Measurements from ENCODE around the gene CTSF.
"Not testable (repeated sequence)": the region's sequence is repeated elsewhere in the genome, so short reads cannot be mapped to it uniquely, and the experiment has no call there.

CTSF gene

DNA sequence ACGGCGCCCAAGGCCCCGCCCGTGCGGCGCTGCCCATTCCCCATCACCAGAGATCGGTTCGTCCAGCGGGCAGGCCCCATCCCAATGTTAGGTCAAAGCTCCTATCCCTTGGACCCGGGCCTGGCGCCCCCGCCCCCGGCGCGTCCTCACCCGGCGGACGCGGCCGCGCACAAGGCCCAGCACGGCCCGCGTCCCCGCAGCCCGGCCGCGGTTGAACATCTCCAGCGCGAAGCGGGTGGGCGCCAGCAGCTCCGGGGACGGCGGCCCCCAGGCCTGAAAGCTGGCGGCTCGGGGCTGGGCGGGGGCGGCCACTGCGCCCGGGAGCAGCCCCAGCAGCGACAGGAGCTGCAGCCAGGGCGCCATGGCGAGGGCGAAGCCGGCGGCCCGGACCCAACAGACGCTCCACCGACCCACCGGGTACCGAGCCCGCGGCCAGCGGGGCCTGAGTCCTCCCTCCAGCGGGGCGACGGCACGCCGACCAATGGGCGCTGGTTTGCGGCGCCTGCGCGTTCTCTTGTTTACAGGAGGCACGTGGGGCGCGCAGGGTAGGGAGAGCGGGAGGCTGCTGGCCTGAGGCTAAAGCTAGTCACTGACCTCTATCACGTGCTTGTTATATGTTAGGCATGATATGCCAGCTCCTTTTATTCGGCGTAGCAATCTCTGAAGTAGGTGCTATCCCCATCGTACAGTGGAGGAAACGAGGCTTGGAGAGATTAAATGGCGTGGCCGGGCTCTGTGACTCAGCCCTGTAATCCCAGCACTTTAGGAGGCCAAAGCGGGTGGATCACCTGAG, at the start of gene CTSF:
CTSF (minus strand) TSS at position 483 of the 793 bp plus-strand sequence; CDS start at position 363, 120 bp downstream.
- DNase-seq (ENCODE audit: low read depth): peak; percentile 64

DNA sequence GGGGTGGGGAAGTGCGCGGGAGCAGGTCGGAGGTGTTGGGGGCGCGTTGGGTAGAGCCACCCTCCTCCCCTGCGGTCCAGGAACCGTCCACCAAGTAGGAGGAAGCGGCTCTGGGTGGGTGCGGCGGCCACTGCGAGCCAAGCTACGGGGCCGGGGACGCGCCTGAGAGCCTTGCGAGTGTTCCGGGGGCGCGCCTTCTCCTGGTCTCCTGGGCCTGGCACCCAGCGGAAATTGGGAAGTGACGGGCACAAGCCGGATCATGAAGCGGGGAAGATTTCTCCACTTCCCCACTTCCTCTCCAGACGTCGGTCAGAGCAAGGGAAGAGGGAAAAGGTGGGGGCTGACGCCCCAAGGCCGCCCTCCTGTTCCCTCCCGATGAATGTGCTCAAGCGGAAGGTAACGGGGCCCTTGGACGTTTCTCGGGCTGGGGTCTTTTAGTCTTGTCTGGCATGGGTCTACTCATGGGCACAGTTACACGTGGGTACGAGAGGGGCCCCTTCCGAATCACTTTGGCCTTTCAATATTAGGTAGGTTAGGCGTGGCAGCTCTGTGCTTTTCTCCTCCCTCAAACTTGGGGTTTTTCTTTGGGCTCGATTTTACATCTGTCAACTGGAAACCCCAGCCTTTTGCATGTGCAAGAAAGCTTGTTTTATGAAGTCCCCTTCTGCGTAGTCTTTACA, 48.9 kb upstream of the CTSF start:
- DNase-seq (ENCODE audit: low read depth): no peak

DNA sequence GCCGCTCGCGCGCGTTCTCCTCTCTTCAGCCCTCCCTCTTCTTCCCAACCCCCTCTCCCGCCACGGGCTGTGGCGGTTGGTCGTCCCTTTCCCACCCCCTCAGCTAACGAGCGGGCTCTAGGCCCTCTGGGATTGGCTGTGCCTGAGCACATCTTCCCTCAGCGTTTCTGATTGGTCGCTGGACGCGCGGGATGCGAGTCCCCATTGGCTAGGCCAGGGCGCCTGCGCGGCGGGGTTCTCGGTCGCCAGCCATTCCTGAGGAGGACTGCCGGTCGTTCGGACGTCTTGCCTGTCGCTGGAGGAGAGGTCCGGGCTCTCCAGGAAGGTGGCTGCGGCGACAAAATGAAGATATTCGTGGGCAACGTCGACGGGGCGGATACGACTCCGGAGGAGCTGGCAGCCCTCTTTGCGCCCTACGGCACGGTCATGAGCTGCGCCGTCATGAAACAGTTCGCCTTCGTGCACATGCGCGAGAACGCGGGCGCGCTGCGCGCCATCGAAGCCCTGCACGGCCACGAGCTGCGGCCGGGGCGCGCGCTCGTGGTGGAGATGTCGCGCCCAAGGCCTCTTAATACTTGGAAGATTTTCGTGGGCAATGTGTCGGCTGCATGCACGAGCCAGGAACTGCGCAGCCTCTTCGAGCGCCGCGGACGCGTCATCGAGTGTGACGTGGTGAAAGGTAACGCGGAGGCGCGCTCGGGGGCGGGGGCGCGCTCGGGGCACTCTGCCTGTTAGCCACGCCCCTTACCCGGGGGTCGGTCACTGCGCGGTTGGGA, 48.2 kb upstream of the CTSF start, which contains the start of gene RBM14:
RBM14 (plus strand) TSS at position 252 of the 776 bp plus-strand sequence; CDS start at position 343, 91 bp downstream.
- peak; percentile 97 for DNase-seq (ENCODE audit: low read depth)

DNA sequence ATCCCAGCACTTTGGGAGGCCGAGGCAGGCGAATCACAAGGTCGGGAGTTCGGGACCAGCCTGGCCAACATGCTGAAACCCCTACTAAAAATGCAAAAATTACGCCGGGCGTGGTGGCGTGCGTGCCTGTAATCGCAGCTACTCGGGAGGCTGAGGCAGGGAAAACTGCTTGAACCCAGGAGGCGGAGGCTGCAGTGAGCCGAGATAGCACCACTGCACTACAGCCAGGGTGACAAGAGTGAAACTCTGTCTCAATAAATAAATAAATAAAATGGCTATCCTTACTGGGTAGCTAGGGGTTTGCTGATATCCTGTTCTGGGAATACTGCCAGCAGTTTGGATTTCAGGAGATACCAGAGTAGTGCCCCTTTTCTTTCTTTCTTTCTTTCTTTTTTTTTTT, 45.7 kb upstream of the CTSF start:
- no peak for DNase-seq (ENCODE audit: low read depth)

DNA sequence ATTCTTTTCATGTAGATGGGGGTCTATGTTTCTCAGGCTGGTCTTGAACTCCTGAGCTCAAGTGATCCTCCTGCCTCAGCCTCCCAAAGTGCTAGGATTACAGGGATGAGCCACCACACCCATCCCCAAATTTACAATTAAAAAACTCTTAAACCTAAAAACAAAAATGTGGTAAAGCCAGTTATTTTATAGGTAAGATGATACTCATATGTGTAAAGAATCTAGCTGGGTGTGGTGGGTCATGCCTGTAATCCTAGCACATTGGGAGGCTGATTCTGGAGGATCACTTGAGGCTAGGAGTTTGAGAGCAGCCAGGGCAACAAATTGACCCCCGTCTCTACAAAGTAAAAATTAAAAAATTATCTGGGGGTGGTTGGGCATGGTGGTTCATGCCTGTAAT, 44.1 kb upstream of the CTSF start:
- no peak for DNase-seq (ENCODE audit: low read depth)

DNA sequence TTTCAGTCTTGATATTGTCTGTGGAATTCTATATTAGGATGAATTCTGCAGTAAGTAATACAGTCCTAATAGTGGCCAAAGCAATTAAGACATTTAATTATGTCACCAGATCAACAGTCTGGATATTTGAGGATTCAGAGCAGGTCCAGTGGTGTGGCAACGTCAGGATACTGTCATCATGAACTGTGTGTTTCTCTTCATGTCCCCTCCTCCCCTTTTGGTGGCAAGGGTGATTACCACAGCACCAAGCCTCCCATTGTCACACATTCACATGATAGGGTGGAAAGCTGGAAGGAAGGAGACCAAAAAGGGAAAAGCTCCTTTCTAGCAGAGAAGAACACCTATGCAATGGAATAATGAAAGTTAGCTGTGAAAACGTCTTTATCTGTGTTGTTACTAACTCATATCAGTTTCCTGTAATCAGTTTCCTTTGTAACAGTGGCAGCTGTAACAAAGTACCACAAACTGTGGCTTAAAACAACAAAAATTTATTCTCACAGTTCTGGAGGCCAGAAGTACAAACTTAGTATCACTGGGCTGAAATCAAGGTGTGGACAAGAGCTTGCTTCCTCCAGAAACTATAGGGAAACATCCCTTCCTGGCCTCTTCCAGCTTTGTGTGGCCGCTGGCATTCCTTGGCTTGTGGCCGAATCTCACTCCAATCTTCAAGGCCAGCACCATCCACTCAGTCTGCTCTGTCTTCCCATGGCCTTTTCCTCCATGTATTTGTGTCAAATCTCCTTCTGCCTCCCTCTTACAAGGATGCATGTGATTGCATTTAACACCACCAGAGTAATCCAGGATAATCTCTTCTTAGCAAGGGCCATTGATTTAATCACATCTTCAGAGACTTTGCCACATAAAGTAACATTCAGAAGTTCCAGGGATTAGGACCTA, 41.6 kb upstream of the CTSF start:
- no peak for DNase-seq (ENCODE audit: low read depth)

DNA sequence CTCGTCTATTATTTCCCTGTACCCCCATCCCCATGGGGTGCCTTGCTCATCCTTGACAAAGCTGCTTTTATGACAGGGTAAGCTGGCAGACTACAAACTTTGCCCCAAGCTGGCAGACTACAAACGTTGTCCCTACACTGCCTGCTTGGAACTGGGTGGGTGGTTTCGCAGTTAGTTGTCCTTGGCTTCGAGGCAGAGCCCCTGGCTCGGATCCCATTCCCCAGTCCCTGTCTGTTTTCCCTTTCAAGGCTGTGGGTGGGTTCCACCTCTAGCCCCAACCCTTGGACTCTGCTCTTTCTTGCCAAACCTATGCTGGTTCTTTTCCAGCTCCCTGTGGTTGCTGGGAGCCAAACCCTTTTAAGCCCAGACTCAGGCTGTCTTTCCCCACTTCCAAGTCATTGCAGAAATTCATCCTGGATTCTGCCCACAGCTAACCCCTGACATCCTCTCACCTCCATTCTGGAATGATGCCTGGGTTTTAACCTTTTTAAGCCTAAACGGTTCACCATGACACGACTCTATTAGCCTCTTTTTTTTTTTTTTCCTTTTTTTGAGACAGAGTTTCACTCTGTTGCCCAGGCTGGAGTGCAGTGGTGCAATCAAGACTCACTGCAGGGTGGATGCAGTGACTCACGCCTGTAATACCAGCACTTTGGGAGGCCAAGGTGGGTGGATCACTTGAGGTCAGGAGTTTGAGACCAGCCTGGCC, 38.9 kb upstream of the CTSF start:
- DNase-seq (ENCODE audit: low read depth): no peak

DNA sequence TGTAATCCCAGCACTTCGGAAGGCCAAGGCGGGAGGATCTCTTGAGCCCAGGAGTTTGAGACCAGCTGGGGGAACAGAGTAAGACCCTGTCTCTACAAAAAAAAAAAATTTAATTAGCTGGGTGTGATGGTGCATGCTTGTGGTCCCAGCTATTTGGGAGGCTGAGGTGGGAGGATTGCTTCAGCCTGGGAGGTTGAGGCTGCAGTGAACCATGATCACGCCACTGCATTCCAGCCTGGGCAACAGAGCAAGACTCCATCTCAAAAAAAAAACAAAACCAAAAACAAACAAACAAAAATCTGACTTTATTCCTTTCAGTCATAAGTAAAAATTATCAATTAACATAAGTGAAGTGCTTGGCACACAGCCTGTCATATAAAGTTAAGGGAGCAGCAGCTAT, 38.2 kb upstream of the CTSF start:
- DNase-seq (ENCODE audit: low read depth): not testable (repeated sequence)

DNA sequence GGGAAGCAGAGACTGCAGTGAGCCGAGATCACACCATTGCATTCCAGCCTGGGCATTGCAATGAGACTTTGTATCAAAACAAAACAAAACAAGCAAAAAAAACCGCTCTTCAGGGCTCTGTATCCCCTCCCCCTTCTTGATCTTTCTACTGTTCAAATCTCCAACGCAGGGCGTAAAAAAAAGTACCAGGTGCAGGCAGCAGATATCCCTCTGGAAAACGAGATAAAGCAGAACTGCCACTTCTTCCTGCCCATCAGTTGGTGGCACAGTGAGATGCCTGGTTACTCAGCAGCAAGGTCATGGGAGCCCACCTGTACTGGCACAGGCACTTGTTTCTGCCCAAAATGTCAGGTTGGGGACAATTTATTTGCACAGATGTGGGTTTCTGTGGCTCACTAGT, 35.7 kb upstream of the CTSF start:
- DNase-seq (ENCODE audit: low read depth): no peak

DNA sequence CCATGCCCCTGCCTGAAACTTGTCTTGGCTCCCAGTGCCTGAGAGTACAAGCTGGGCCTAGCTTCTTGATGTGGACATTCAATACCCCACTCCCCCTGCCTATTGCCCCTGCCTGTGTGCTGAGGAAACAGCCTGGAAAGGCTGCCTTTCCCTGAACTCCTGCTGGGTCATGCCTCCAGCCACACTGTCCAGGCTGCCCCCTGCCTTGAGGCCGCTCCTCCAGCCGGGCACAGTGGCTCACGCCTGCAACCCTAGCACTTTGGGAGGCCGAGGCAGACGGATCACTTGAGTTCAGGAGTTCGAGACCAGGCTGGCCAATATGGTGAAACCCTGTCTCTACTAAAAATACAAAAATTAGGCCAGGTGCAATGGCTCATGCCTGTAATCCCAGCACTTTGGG, 34.7 kb upstream of the CTSF start:
- DNase-seq (ENCODE audit: low read depth): no peak

DNA sequence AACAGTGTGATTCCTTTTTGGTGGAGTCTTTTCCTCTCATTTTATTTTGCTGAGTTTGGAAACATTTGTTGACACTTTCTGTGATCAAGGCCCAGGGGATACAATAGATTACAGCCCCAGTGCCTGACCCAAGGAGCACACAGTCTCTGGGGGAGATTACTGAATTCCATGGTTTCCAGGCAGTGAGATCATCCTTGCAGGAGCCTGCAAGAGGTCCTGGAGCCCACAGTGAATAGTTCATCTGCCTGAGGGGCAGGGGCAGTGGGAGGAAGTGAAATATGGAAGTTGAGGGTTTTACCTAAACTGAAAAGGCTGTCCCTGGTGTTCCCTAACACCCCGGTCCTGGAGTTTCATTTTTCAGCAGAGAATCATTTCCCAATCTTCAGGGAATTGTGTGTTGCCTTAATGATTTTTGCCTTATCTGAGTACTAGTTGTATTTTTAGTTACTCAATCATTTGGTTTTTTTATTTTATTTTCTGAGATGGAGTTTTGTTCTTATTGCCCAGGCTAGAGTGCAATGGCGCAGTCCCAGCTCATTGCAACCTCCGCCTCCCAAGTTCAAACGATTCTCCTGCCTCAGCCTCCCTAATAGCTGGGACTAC, 32.3 kb upstream of the CTSF start:
- DNase-seq (ENCODE audit: low read depth): no peak

DNA sequence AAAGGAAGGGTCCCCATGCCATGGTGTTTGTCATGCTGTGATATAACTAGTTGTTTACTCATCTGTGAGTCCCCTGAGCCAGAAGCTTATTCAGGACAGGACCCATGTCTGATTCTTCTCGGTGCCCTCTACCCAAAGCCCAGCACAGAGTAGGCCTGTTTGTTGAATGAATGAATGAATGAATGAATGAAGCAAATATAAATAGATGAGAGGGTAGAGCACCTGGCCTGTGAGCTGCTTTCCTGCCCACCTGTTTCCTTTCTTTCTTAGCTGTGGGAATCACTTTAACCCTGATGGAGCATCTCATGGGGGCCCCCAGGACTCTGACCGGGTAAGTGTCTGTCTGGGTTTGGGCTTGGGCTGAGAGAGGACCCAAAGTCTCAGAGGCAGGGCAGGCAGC, 31.8 kb upstream of the CTSF start:
- no peak for DNase-seq (ENCODE audit: low read depth)

DNA sequence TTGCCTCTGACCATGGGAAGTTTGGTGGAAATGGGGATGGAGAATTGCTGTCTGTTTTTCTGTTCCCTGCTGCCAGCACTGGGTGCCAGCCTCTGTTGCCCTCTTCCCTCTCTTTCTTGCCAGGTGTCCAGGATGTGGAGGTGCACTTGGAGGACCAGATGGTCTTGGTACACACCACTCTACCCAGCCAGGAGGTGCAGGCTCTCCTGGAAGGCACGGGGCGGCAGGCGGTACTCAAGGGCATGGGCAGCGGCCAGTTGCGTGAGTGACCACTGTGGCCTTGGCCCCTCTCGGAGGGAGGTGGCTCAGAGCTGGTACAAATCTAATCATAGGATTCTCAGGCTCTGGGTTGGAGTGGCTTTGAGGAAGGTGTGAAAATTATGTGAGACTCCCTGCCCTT, 30.6 kb upstream of the CTSF start:
- DNase-seq (ENCODE audit: low read depth): no peak

DNA sequence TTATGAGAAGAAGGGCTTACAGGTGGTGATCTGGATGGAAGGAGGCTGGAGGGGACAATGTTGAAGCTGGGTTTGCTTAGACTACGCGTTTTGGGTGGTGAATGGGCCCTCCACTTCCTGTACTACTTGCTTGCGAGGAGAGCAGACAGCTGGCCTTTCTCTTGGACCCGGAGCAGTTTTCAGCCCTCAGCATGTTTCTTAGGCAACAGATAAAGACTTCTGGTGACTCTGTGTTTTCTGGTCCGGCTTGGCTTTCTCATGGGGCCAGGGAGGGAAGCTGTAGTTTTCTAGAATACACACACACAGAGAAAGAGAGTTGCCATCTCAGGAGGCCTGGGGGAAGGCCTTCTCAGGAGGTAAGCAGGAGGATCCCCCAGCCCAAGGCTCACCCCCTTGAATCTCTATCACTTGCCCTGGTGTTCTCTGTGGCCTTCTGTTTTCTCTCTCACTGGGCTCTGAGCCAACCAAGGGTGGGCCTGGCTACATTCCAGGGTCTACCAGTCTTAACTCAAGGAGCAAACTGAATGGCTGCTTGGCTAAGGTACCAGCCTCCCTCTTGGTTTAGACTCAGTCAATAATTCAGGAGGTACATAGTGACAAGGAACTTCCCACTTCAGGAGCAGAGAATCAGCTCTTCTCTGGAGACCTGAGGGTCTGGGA, 27.0 kb upstream of the CTSF start:
- DNase-seq (ENCODE audit: low read depth): no peak

DNA sequence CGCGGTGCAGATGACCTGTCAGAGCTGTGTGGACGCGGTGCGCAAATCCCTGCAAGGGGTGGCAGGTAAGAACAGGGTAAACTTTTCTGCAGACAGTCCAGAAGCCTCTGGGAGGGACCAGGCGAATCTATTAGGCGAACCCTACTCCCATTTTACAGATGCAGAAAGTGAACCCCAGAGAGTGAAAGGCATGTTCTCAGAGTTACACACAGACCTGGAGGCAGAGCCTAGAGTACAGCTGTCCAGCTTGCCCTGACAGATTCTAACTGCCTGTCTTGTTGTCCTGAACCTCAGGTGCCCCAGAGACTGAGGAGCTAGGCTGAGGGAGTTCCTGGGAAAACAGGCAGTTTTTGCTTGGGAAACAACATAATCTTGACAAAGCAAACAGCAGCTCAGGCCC, 25.2 kb upstream of the CTSF start:
- DNase-seq (ENCODE audit: low read depth): no peak

DNA sequence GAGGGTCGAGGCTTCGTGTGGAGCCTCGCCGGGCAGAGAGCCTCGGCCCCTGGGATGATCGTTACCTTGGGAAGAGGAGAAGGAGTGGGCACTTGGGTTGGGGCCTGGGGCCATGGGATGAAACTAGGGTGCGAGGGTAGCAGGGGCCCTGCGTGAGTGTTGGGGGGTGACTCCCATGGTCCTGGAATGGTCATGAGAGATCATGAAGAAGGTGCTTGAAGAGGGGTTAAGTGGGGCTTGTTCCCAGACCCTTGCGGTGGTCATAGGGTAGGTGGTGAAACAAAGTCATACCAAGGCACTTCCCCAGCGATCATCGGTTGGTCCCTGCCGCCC, 24.9 kb upstream of the CTSF start:
- DNase-seq (ENCODE audit: low read depth): no peak

DNA sequence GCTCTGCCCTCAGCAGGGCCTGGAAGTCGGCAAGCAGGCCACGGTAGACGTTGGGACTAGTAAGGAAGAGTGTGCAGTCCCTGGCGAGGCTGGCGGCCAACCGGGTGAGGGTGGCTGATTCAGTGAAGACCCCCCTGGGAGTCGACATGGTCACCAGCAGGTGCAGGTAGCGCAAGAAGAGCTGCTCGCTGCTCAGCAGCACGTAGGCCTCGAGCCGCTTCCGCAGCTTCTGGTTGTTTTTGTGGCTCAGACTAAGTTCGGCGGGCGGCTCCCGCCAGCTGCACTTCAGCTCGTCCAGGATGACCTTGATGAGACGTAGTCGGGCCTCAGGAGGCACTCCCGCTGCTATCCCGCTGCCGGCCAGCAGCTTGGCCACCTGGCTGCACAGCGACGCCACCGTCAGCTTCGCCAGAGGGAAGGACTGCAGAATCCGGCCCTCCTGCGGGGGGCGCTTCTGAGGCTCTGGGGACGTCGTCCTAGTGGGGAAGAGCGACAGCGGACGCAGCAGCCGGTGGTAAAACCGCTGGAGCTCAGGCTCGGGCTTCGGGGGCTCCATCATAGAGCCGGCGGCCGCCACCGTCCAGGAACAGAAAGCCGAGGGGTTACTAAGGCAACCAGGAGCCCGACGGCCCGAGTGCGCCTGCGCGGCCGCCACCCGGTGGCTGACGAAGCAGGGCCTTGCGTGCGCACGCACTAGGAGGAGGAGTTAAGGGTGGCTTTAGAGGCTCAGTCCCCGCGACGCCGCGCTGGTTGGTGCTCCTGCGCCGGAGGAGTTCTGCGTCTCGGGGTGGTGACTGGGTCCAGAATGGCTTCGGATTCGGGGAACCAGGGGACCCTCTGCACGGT, 24.3 kb upstream of the CTSF start, which contains the start of the genes CCDC87 and CCS:
CCDC87 (minus strand) TSS at position 607 of the 846 bp plus-strand sequence; CDS start at position 559, 48 bp downstream.
CCS (plus strand) TSS at position 729 of the 846 bp plus-strand sequence; CDS start at position 806, 77 bp downstream.
- DNase-seq (ENCODE audit: low read depth): peak; percentile 99

DNA sequence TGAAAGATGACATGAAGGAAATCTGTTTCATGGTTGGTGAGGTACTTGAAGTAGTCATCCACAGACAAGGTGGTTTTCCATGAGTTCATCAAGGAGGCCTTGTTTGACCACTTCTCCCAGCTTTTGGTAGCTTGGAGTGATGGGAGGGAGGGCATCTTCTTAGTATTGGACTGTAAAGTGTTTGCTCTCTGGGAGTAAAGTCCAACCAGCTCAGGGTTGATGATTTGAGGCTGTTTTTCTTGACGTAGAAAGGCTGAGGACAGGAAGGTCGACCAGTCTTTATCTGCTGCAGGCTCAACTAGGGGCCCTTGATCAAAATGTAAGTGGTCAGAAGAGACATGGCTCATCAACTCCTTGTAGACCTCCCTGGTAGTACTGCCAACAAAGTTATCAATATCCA, 22.8 kb upstream of the CTSF start:
- no peak for DNase-seq (ENCODE audit: low read depth)

Data from activated T-cell treated with anti-CD3 and anti-CD28 coated beads for 1 hour (primary cell).